H1 (cell line): ENCODE measurements around the gene STIMATE. TPM values are rescaled to one million over a fixed set of nuclear protein-coding genes. Genes with fewer than 3 reads are reported as not detected.

Experiments used
- CHD7 ChIP-seq: fragments of 300-600 bp; sonication (generic); IDR thresholded peaks from 2 replicates; pipeline ENCODE4 v1.7.1; 2012; ENCODE audit warnings: low read length, moderate library complexity, mild to moderate bottlenecking, inconsistent platforms; ENCODE audit not compliant: insufficient replicate concordance
- POU5F1 ChIP-seq: IDR thresholded peaks from 2 replicates; pipeline ENCODE4 v1.6.1; 2011; ENCODE audit warnings: low read depth, mild to moderate bottlenecking, low read length, moderate library complexity
- RNF2 ChIP-seq: fragments of 200-900, 300-1000 bp; sonication (generic); IDR thresholded peaks from 2 replicates; pipeline ENCODE4 v1.7.1; 2016; ENCODE audit warnings: borderline replicate concordance, low read depth, mild to moderate bottlenecking, antibody characterized with exemption, low read length; ENCODE audit not compliant: poor library complexity, severe bottlenecking; ENCODE audit errors: missing control alignments
- SP1 ChIP-seq: IDR thresholded peaks from 2 replicates; pipeline ENCODE4 v1.6.1; 2011; ENCODE audit warnings: low read depth, low read length
- polyA plus RNA-seq, 7 experiments: library from polyadenylated mRNA; depleted of rRNA in 3 of 7; stranded (reverse) in 5 of 7; unstranded in 2 of 7; fragments of >200 nt in 5 of 7; fragments of 200-250 nt in 2 of 7; gene quantifications; 1 replicate in 5 of 7; 2 replicates in 1 of 7; 4 replicates in 1 of 7; pipeline versions ENCODE4 v1.2.1 to v1.2.3, GENCODE V29; 2011 to 2013; ENCODE audit warnings: missing spikeins in 2 of 7, mixed read lengths in 2 of 7
- total RNA-seq: library from RNA; stranded (reverse); fragmentation: NEBNext Ultra II Directional; extraction: Animal tissue kit (Norgen Biotek cat#: 25700); gene quantifications from 2 replicates; pipeline ENCODE4 v1.2.1, GENCODE V29; 2021

Gene STIMATE
- total and polyA plus RNA-seq, 2 of the 8 experiments (the other 6 are each of a cell fraction or from before 2014, with no cell fraction given): 17.5 to 22.1 TPM

- TF ChIP-seq CHD7 (no peak), POU5F1 (no peak), SP1 (no peak), RNF2 (no peak)
These were observed 5.7 kb downstream of the STIMATE start (continued) for GRCh38 chr3:52891615-52892081.
